Muscle of leg (tissue), 16 donors: ENCODE results near the gene HOXC6. TPM values are rescaled to one million over a fixed set of nuclear protein-coding genes. Genes with fewer than 3 reads are reported as not detected.
A peak's percentile ranks its signal among the peaks of the same experiment; 100 is the strongest.

Source experiments
- DNase-seq: peaks from one replicate; pipeline ENCODE4 v3.0.0; 2013
- H3K27ac ChIP-seq: one replicate; pipeline ENCODE4 v1.5.1; 2013; ENCODE audit warnings: mild to moderate bottlenecking, low read length, control low read depth
- H3K27me3 ChIP-seq: one replicate; pipeline ENCODE4 v1.6.1; 2013; ENCODE audit warnings: low read length; ENCODE audit not compliant: control insufficient read depth, insufficient read depth
- H3K36me3 ChIP-seq: one replicate; pipeline ENCODE4 v1.6.1; 2013; ENCODE audit warnings: low read length; ENCODE audit not compliant: control insufficient read depth, insufficient read depth
- H3K4me1 ChIP-seq: one replicate; pipeline ENCODE4 v1.6.1; 2013; ENCODE audit warnings: low read length; ENCODE audit not compliant: control insufficient read depth, insufficient read depth
- H3K4me3 ChIP-seq: one replicate; pipeline ENCODE4 v1.5.1; 2013; ENCODE audit warnings: low read length, control low read depth
- H3K9me3 ChIP-seq: replicated peaks from 2 replicates; pipeline ENCODE4 v1.6.1; 2013; ENCODE audit warnings: low read depth, low read length; ENCODE audit not compliant: control insufficient read depth
- WGBS: methylation state at CpG from one replicate; pipeline ENCODE4 v1.1.5; 2013; ENCODE audit warnings: missing lambda C conversion rate; ENCODE audit not compliant: insufficient coverage; 5-methylcytosine and 5-hydroxymethylcytosine counted together
- long read RNA-seq, 11 donors: transcript quantifications; one replicate each; lab custom pipeline, GENCODE V29; 2026
- polyA plus RNA-seq, 8 donors: library from polyadenylated mRNA; unstranded; fragments of 120-200 nt; gene quantifications; one replicate each; pipeline versions ENCODE4 v1.2.1 to v1.2.3, GENCODE V29; 2013; ENCODE audit warnings: inconsistent platforms in 1 of 8, low replicate concordance in 1 of 8; ENCODE audit not compliant: insufficient read length in 8 of 8, insufficient read depth in 1 of 8
- total RNA-seq: library from RNA; stranded (reverse); fragments of 120-200 nt; gene quantifications from one replicate; pipeline ENCODE4 v1.2.4, GENCODE V29; 2013

The HOXC6 gene
- total RNA-seq: 4.1 TPM
- 10 to 100 TPM; 11.5 to 22.5 (median 16.0) TPM for polyA plus RNA-seq
- long read RNA-seq, donor 1, partial matches to known transcripts: 0 of 2 reads
- long read RNA-seq, donor 1, other reads (novel, unspliced or antisense): 0 of 2 reads
- long read RNA-seq, donor 2, partial matches to known transcripts: 0 of 1 reads
- long read RNA-seq, donor 2, other reads (novel, unspliced or antisense): 0 of 1 reads
- long read RNA-seq, donor 3, transcript HOXC6-201 (2 exons, 1,733 nt): major isoform, 6 of 8 reads
- long read RNA-seq, donor 3, partial matches to known transcripts: 0 of 8 reads
- long read RNA-seq, donor 3, other reads (novel, unspliced or antisense): 0 of 8 reads
- long read RNA-seq, donor 4, partial matches to known transcripts: 0 of 2 reads
- long read RNA-seq, donor 4, other reads (novel, unspliced or antisense): 0 of 2 reads
- long read RNA-seq, donor 5, partial matches to known transcripts: 0 of 5 reads
- long read RNA-seq, donor 5, other reads (novel, unspliced or antisense): 0 of 5 reads
- long read RNA-seq, donor 6, transcript HOXC6-201 (2 exons, 1,733 nt): major isoform, 5 of 7 reads
- long read RNA-seq, donor 6, partial matches to known transcripts: 0 of 7 reads
- long read RNA-seq, donor 6, other reads (novel, unspliced or antisense): 0 of 7 reads
- long read RNA-seq, donor 7, partial matches to known transcripts: 0 of 5 reads
- long read RNA-seq, donor 7, other reads (novel, unspliced or antisense): 0 of 5 reads
- long read RNA-seq, donor 8, transcript HOXC6-201 (2 exons, 1,733 nt): major isoform, 5 of 7 reads
- long read RNA-seq, donor 8, partial matches to known transcripts: 0 of 7 reads
- long read RNA-seq, donor 8, other reads (novel, unspliced or antisense): 0 of 7 reads
- long read RNA-seq, donor 9, partial matches to known transcripts: 0 of 3 reads
- long read RNA-seq, donor 9, other reads (novel, unspliced or antisense): 0 of 3 reads
- long read RNA-seq, donor 10, partial matches to known transcripts: 9 of 21 reads
- long read RNA-seq, donor 10, other reads (novel, unspliced or antisense): 9 of 21 reads
- long read RNA-seq, donor 11: 0 reads

- peaks cover 20% of the 10 kb centered on the region for H3K36me3 ChIP-seq
Measured at GRCh38 chr12:54028314-54029201, at the start of gene HOXC6. Gene HOXC6 (plus strand): TSS chr12:54028440. CDS start chr12:54028522, 82 bp downstream.

GRCh38 chr12:53978477-53979356 lies 49.5 kb upstream of the HOXC6 start:
- peaks cover 81% of the 10 kb centered on the region for H3K27me3 ChIP-seq
- DNase-seq: peak; percentile 79
- peak overlapping the region; percentile 98 for H3K27ac ChIP-seq
- no peak overlapping the region for H3K4me3 ChIP-seq
- peaks cover 78% of the 10 kb centered on the region for H3K4me1 ChIP-seq
- 50% methylated on average over 2 of the region's 15 CpGs for WGBS
- H3K36me3 ChIP-seq: no peaks in the 10 kb centered on the region
- no peaks in the 10 kb centered on the region for H3K9me3 ChIP-seq

More at GRCh38 chr12:54028314-54029201, at the start of gene HOXC6:
- H3K9me3 ChIP-seq: no peaks in the 10 kb centered on the region
- H3K4me1 ChIP-seq: peaks cover 88% of the 10 kb centered on the region
- peaks cover 56% of the 10 kb centered on the region for H3K27me3 ChIP-seq
- peak; percentile 89 for DNase-seq
- peak within 1 kb of the TSS; percentile 100 for H3K27ac ChIP-seq
- peak within 1 kb of the TSS; percentile 42 for H3K4me3 ChIP-seq
- WGBS: 18% methylated on average over 20 of the region's 36 CpGs

- Histone ChIP-seq H3K36me3 (no peaks in the 10 kb centered on the region), H3K4me3 (peak overlapping the region; percentile 54), H3K27me3 (peaks cover 76% of the 10 kb centered on the region), H3K9me3 (no peaks in the 10 kb centered on the region), H3K4me1 (peaks cover 84% of the 10 kb centered on the region), H3K27ac (peak overlapping the region; percentile 98)
- DNase-seq: peak; percentile 84
- 17% methylated on average over 2 of the region's 7 CpGs for WGBS
Measured at GRCh38 chr12:53980104-53980801, 48.0 kb upstream of the HOXC6 start.

GRCh38 chr12:53980802-53981496 lies 47.3 kb upstream of the HOXC6 start:
- H3K9me3 ChIP-seq: no peaks in the 10 kb centered on the region
- H3K36me3 ChIP-seq: no peaks in the 10 kb centered on the region
- peaks cover 76% of the 10 kb centered on the region for H3K27me3 ChIP-seq
- peaks cover 77% of the 10 kb centered on the region for H3K4me1 ChIP-seq
- DNase-seq: peak; percentile 65
- WGBS: 12% methylated on average over 7 of the region's 15 CpGs
- H3K27ac ChIP-seq: peak overlapping the region; percentile 98
- peak overlapping the region; percentile 54 for H3K4me3 ChIP-seq

GRCh38 chr12:53981634-53982565 lies 46.3 kb upstream of the HOXC6 start:
- peak; percentile 81 for DNase-seq
- Histone ChIP-seq H3K27ac (peak overlapping the region; percentile 98), H3K4me3 (peak overlapping the region; percentile 54), H3K36me3 (no peaks in the 10 kb centered on the region), H3K27me3 (peaks cover 75% of the 10 kb centered on the region), H3K9me3 (no peaks in the 10 kb centered on the region), H3K4me1 (peaks cover 70% of the 10 kb centered on the region)
- WGBS: 10% methylated on average over 26 of the region's 30 CpGs

GRCh38 chr12:53982648-53983567 lies 45.3 kb upstream of the HOXC6 start:
- peak overlapping the region; percentile 98 for H3K27ac ChIP-seq
- 9% methylated on average over 11 of the region's 26 CpGs for WGBS

GRCh38 chr12:53983568-53983949 lies 44.7 kb upstream of the HOXC6 start:
- DNase-seq: peak; percentile 73
- Histone ChIP-seq H3K4me1 (peaks cover 70% of the 10 kb centered on the region), H3K36me3 (no peaks in the 10 kb centered on the region), H3K9me3 (no peaks in the 10 kb centered on the region), H3K27me3 (peaks cover 80% of the 10 kb centered on the region), H3K27ac (peak overlapping the region; percentile 98), H3K4me3 (peak overlapping the region; percentile 54)
- WGBS: 12% methylated on average over 12 of the region's 17 CpGs

More at GRCh38 chr12:53982648-53983567, 45.3 kb upstream of the HOXC6 start:
- no peaks in the 10 kb centered on the region for H3K9me3 ChIP-seq
- H3K4me3 ChIP-seq: peak overlapping the region; percentile 54
- DNase-seq: peak; percentile 38
- H3K4me1 ChIP-seq: peaks cover 70% of the 10 kb centered on the region
- no peaks in the 10 kb centered on the region for H3K36me3 ChIP-seq
- H3K27me3 ChIP-seq: peaks cover 80% of the 10 kb centered on the region
